OCI-LY3 (cell line): ENCODE results near the gene STK39.

ENCODE experiments used
- EZH2phosphoT487 ChIP-seq: fragments of 200-600 bp; shearing (Covaris generic); IDR thresholded peaks from 2 replicates; pipeline ENCODE4 v1.6.1; 2018; ENCODE audit warnings: antibody characterized with exemption, mixed run types, low read depth
- TF ChIP-seq, protein P1 (sequence below): fragments of 200-600, 300-600 bp; sonication (generic); IDR thresholded peaks from 2 replicates; pipeline ENCODE4 v1.5.1; 2014; ENCODE audit warnings: antibody characterized with exemption, low read length, low read depth

- TF ChIP-seq, protein P1, sequence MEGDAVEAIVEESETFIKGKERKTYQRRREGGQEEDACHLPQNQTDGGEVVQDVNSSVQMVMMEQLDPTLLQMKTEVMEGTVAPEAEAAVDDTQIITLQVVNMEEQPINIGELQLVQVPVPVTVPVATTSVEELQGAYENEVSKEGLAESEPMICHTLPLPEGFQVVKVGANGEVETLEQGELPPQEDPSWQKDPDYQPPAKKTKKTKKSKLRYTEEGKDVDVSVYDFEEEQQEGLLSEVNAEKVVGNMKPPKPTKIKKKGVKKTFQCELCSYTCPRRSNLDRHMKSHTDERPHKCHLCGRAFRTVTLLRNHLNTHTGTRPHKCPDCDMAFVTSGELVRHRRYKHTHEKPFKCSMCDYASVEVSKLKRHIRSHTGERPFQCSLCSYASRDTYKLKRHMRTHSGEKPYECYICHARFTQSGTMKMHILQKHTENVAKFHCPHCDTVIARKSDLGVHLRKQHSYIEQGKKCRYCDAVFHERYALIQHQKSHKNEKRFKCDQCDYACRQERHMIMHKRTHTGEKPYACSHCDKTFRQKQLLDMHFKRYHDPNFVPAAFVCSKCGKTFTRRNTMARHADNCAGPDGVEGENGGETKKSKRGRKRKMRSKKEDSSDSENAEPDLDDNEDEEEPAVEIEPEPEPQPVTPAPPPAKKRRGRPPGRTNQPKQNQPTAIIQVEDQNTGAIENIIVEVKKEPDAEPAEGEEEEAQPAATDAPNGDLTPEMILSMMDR: no peak
- no peak for TF ChIP-seq EZH2phosphoT487
Measured at GRCh38 chr2:168028362-168028761, 219.0 kb downstream of the STK39 start.
